Ovary (tissue), 3 donors: ENCODE data around the gene FDX1.

Experiments used
- CTCF ChIP-seq, 3 donors: fragments of 450-650 bp in 2 of 3; fragments of 200-600 bp in 1 of 3; IDR thresholded peaks; one replicate each; pipeline versions ENCODE4 v1.5.1 to v1.8.0; 2016 to 2022; ENCODE audit warnings: antibody characterized with exemption in 3 of 3, mild to moderate bottlenecking in 1 of 3
- EP300 ChIP-seq: sonication (generic); formaldehyde crosslinking; IDR thresholded peaks from one replicate; pipeline ENCODE4 v1.6.1; 2017; ENCODE audit warnings: antibody characterized with exemption
- POLR2A ChIP-seq: fragments of 450-650 bp; IDR thresholded peaks from one replicate; pipeline ENCODE4 v1.6.1; 2017; ENCODE audit warnings: antibody characterized with exemption, mild to moderate bottlenecking, moderate library complexity
- donor health status: DM: no; HTN: no; CAD: no.

- no peak for TF ChIP-seq CTCF (IDR thresholded peaks at IDR 0.05)
- no peak for TF ChIP-seq EP300
- no peak for TF ChIP-seq POLR2A
These were observed 33.4 kb downstream of the FDX1 start for GRCh38 chr11:110463153-110463552.
